RWPE2 (cell line): Measurements from ENCODE around the gene MRGPRF.

ENCODE experiments used
- ATAC-seq: fragments of 200-7000 bp; cut with Tn5 transposase; 3 replicates; pipeline ENCODE4 v1.9.1; 2021; ENCODE audit warnings: low read depth
- DNase-seq: peaks from one replicate; pipeline ENCODE4 v3.0.0-alpha.2; 2020; ENCODE audit warnings: low spot score
- H3K27ac ChIP-seq: fragments of 450-650 bp; 2 replicates; pipeline ENCODE4 v1.5.1; 2017; ENCODE audit warnings: mild to moderate bottlenecking; ENCODE audit not compliant: poor library complexity, severe bottlenecking
- H3K27me3 ChIP-seq: fragments of 250-450 bp; sonication (Bioruptor Pico); 2 replicates; pipeline ENCODE4 v1.5.1; 2021; ENCODE audit warnings: mild to moderate bottlenecking, moderate library complexity; ENCODE audit not compliant: insufficient read depth, poor library complexity, severe bottlenecking
- H3K36me3 ChIP-seq: fragments of 250-450 bp; sonication (Bioruptor Pico); 2 replicates; pipeline ENCODE4 v1.5.1; 2020; ENCODE audit warnings: low read depth, mild to moderate bottlenecking, moderate library complexity
- H3K4me1 ChIP-seq: fragments of 250-450 bp; sonication (Bioruptor Pico); 2 replicates; pipeline ENCODE4 v1.5.1; 2021; ENCODE audit warnings: mild to moderate bottlenecking, moderate library complexity; ENCODE audit not compliant: insufficient read depth, poor library complexity, severe bottlenecking
- H3K4me3 ChIP-seq: fragments of 250-450 bp; sonication (Bioruptor Pico); 2 replicates; pipeline ENCODE4 v1.5.1; 2021; ENCODE audit warnings: mild to moderate bottlenecking, moderate library complexity; ENCODE audit not compliant: severe bottlenecking
- H3K9me3 ChIP-seq: fragments of 250-450 bp; sonication (Bioruptor Pico); 2 replicates; pipeline ENCODE4 v1.5.1; 2021; ENCODE audit warnings: mild to moderate bottlenecking, moderate library complexity; ENCODE audit not compliant: severe bottlenecking
- TF ChIP-seq, protein P1 (sequence below): fragments of 450-650 bp; IDR thresholded peaks from one replicate; pipeline ENCODE4 v1.5.1; 2017; ENCODE audit warnings: mild to moderate bottlenecking, moderate library complexity; ENCODE audit not compliant: poor library complexity, severe bottlenecking

MRGPRF gene

GRCh38 chr11:69012092-69013008 lies 696 bp downstream of the MRGPRF start:
- Histone ChIP-seq H3K36me3 (no peaks in the 10 kb centered on the region), H3K27ac (no peak overlapping the region), H3K9me3 (no peaks in the 10 kb centered on the region), H3K4me3 (no peak overlapping the region), H3K27me3 (no peaks in the 10 kb centered on the region), H3K4me1 (peaks cover 29% of the 10 kb centered on the region)
- DNase-seq (no peak), ATAC-seq (no peak)
- TF ChIP-seq, protein P1, sequence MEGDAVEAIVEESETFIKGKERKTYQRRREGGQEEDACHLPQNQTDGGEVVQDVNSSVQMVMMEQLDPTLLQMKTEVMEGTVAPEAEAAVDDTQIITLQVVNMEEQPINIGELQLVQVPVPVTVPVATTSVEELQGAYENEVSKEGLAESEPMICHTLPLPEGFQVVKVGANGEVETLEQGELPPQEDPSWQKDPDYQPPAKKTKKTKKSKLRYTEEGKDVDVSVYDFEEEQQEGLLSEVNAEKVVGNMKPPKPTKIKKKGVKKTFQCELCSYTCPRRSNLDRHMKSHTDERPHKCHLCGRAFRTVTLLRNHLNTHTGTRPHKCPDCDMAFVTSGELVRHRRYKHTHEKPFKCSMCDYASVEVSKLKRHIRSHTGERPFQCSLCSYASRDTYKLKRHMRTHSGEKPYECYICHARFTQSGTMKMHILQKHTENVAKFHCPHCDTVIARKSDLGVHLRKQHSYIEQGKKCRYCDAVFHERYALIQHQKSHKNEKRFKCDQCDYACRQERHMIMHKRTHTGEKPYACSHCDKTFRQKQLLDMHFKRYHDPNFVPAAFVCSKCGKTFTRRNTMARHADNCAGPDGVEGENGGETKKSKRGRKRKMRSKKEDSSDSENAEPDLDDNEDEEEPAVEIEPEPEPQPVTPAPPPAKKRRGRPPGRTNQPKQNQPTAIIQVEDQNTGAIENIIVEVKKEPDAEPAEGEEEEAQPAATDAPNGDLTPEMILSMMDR: no peak

- Histone ChIP-seq H3K27ac (no peak overlapping the region), H3K36me3 (no peaks in the 10 kb centered on the region), H3K4me3 (no peak overlapping the region), H3K27me3 (no peaks in the 10 kb centered on the region), H3K4me1 (peaks cover 29% of the 10 kb centered on the region), H3K9me3 (no peaks in the 10 kb centered on the region)
- DNase-seq (no peak), ATAC-seq (no peak)
- TF ChIP-seq, protein P1: no peak
These were observed 1.4 kb downstream of the MRGPRF start for GRCh38 chr11:69011624-69012091.

DNA sequence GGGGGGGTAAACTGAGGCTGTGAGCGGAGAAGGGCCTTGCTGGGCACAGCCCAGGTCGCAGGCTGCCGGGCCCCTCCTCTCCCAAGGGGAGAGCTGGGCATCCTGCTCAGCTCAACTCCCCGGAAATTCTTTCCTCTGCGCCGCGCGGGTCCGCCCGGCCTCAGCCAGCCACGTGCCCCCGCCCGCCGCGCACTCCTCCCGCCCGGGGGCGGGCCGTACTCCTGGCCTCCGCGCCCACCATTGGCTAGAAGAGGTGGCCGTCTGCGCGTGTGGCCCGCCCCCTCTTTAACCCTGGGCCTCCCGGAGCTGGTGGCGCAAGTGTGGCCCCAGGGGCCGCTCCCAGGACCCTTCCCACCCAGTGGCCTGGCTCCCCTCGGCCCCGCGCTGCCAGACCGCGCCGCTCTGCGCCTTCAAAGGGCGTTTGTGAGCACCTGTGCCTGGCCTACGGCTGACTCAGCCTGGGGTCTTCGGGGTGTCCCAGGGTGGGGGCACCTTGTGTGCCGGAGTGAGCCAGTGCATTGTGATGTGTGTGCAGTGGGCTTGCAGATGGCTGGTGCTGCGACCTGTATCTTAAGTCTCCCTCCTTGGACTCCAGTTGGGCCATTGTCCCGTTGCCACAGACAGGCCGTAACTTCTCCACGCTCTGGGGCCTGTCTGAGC lies 2.0 kb downstream of the MRGPRF start:
- Histone ChIP-seq H3K27ac (peak overlapping the region; percentile 54), H3K27me3 (no peaks in the 10 kb centered on the region), H3K4me1 (peaks cover 29% of the 10 kb centered on the region), H3K9me3 (no peaks in the 10 kb centered on the region), H3K36me3 (no peaks in the 10 kb centered on the region), H3K4me3 (no peak overlapping the region)
- ATAC-seq (peak; percentile 51), DNase-seq (no peak)
- TF ChIP-seq, protein P1: no peak

DNA sequence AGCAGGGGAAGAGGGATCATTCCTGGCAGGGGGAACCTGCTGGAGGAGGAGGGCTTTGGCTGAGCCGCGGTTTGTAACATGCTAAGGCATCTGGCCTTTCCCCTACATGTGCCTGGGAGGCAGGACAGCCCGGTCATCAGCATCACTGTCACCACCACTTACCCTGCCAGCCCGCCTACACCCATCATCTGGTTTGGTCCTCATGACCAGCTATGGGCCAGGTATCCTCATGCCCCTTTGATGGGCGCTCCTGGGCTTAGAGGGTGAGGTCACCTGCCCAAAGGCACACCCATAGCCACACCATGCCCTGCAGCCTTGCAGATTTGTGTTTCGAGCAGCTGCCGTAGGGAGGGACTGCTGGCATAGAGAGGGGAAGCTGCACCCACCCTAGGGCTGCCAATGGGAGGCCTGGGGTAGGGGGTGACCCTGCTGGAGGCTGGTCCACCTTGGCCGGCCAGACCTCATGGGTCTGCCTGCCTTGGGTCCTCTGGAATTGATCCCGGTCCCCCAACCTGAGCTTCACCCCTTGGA lies 2.6 kb downstream of the MRGPRF start:
- Histone ChIP-seq H3K36me3 (no peaks in the 10 kb centered on the region), H3K9me3 (no peaks in the 10 kb centered on the region), H3K27ac (peak overlapping the region; percentile 54), H3K4me3 (no peak overlapping the region), H3K27me3 (no peaks in the 10 kb centered on the region), H3K4me1 (peaks cover 29% of the 10 kb centered on the region)
- ATAC-seq: no peak
- DNase-seq: no peak
- TF ChIP-seq, protein P1: no peak
